Tibial nerve (tissue), 4 donors: ENCODE results near the gene MPND.

Experiments used
- CTCF ChIP-seq, 5 experiments: fragments of 200-600 bp in 3 of 5; fragments of 450-650 bp in 2 of 5; sonication (generic) in 3 of 5; IDR thresholded peaks; one replicate each; pipeline ENCODE4 v1.5.1; 2016 to 2019; ENCODE audit warnings: antibody characterized with exemption in 5 of 5, mild to moderate bottlenecking in 3 of 5, moderate library complexity in 2 of 5
- EP300 ChIP-seq, 2 donors: sonication (generic); formaldehyde crosslinking; IDR thresholded peaks; one replicate each; pipeline ENCODE4 v1.6.1; 2017; ENCODE audit warnings: antibody characterized with exemption in 2 of 2, mild to moderate bottlenecking in 1 of 2
- POLR2A ChIP-seq, 2 donors: fragments of 450-650 bp; IDR thresholded peaks; one replicate each; pipeline ENCODE4 v1.6.1; 2017; ENCODE audit warnings: antibody characterized with exemption in 2 of 2, mild to moderate bottlenecking in 2 of 2, moderate library complexity in 2 of 2

GRCh38 chr19:4378886-4379285, 35.5 kb downstream of the MPND start:
- TF ChIP-seq CTCF (IDR thresholded peaks at IDR 0.05) (no peak), POLR2A (IDR thresholded peaks at IDR 0.05) (no peak), EP300 (IDR thresholded peaks at IDR 0.05) (no peak)
